ENCODE measurements around the gene AKIP1. TPM values are rescaled to one million over a fixed set of nuclear protein-coding genes. Genes with fewer than 3 reads are reported as not detected.
"Not testable (repeated sequence)": the region's sequence is repeated elsewhere in the genome, so short reads cannot be mapped to it uniquely, and the experiment has no call there.

Gene AKIP1
- total RNA-seq, 2 donors from 2014 or later = 28.8 to 58.7 TPM

GRCh38 chr11:8870411-8871170 lies 40.4 kb upstream of the AKIP1 start:
- no peaks in the 10 kb centered on the region for H3K27me3 ChIP-seq (replicated peaks; ENCODE audit: insufficient read depth)
- H3K27ac ChIP-seq = peak overlapping the region; percentile 14 to 48

GRCh38 chr11:8871171-8871775 lies 39.7 kb upstream of the AKIP1 start:
- Histone ChIP-seq H3K4me1 (ENCODE audit: control insufficient read depth in 1 of 2, low read depth in 2 of 2) (peaks cover 3 to 15% of the 10 kb centered on the region in 2 donors), H3K4me3 (peak overlapping the region; percentile 76), H3K27me3 (replicated peaks; ENCODE audit: insufficient read depth) (no peaks in the 10 kb centered on the region), H3K36me3 (no peaks in the 10 kb centered on the region), H3K9me3 (no peaks in the 10 kb centered on the region), H3K27ac (peak overlapping the region; percentile 14 to 48)
- DNase-seq (ENCODE audit: low spot score) (no peak), ATAC-seq (ENCODE audit: insufficient number of reproducible peaks, low FRiP score, low read depth) (peak; percentile 80)
- no peak for TF ChIP-seq CTCF (IDR thresholded peaks at IDR 0.05)

More at GRCh38 chr11:8870411-8871170, 40.4 kb upstream of the AKIP1 start:
- peaks cover 3 to 15% of the 10 kb centered on the region in 2 donors for H3K4me1 ChIP-seq (ENCODE audit: control insufficient read depth in 1 of 2, low read depth in 2 of 2)
- no peak for DNase-seq (ENCODE audit: low spot score)
- H3K4me3 ChIP-seq = peak overlapping the region; percentile 76
- no peaks in the 10 kb centered on the region for H3K36me3 ChIP-seq
- no peak for TF ChIP-seq CTCF (IDR thresholded peaks at IDR 0.05)
- no peaks in the 10 kb centered on the region for H3K9me3 ChIP-seq
- ATAC-seq (ENCODE audit: insufficient number of reproducible peaks, low FRiP score, low read depth) = no peak

- TF ChIP-seq CTCF (IDR thresholded peaks at IDR 0.05) = no peak
- H3K9me3 ChIP-seq = no peaks in the 10 kb centered on the region
- H3K4me1 ChIP-seq (ENCODE audit: control insufficient read depth in 1 of 2, low read depth in 2 of 2) = peaks cover 3 to 15% of the 10 kb centered on the region in 2 donors
- no peaks in the 10 kb centered on the region for H3K36me3 ChIP-seq
- no peak for ATAC-seq (ENCODE audit: insufficient number of reproducible peaks, low FRiP score, low read depth)
- H3K27me3 ChIP-seq (replicated peaks; ENCODE audit: insufficient read depth) = no peaks in the 10 kb centered on the region
- no peak overlapping the region for H3K4me3 ChIP-seq
- no peak overlapping the region for H3K27ac ChIP-seq
- DNase-seq (ENCODE audit: low spot score) = no peak
Observed at GRCh38 chr11:8871962-8872361, 39.0 kb upstream of the AKIP1 start.

GRCh38 chr11:8873741-8874405 lies 37.1 kb upstream of the AKIP1 start:
- no peak for ATAC-seq (ENCODE audit: insufficient number of reproducible peaks, low FRiP score, low read depth)
- H3K9me3 ChIP-seq = no peaks in the 10 kb centered on the region
- H3K27me3 ChIP-seq (replicated peaks; ENCODE audit: insufficient read depth) = no peaks in the 10 kb centered on the region
- no peaks in the 10 kb centered on the region for H3K36me3 ChIP-seq
- no peak overlapping the region for H3K27ac ChIP-seq
- no peak for TF ChIP-seq CTCF (IDR thresholded peaks at IDR 0.05)
- peaks cover 3 to 15% of the 10 kb centered on the region in 2 donors for H3K4me1 ChIP-seq (ENCODE audit: control insufficient read depth in 1 of 2, low read depth in 2 of 2)
- no peak overlapping the region for H3K4me3 ChIP-seq
- no peak for DNase-seq (ENCODE audit: low spot score)

- no peaks in the 10 kb centered on the region for H3K9me3 ChIP-seq
- DNase-seq (ENCODE audit: low spot score) = no peak
- ATAC-seq (ENCODE audit: insufficient number of reproducible peaks, low FRiP score, low read depth) = no peak
- H3K27me3 ChIP-seq (replicated peaks; ENCODE audit: insufficient read depth) = no peaks in the 10 kb centered on the region
- no peak for TF ChIP-seq CTCF (IDR thresholded peaks at IDR 0.05)
- H3K4me1 ChIP-seq (ENCODE audit: control insufficient read depth in 1 of 2, low read depth in 2 of 2) = no peaks in the 10 kb centered on the region
- H3K36me3 ChIP-seq = no peaks in the 10 kb centered on the region
- no peak overlapping the region for H3K4me3 ChIP-seq
- H3K27ac ChIP-seq = no peak overlapping the region
Observed at GRCh38 chr11:8878771-8879170, 32.2 kb upstream of the AKIP1 start.

- not testable (repeated sequence) for H3K27ac ChIP-seq; H3K4me1 ChIP-seq (ENCODE audit: control insufficient read depth in 1 of 2, low read depth in 2 of 2); ATAC-seq (ENCODE audit: insufficient number of reproducible peaks, low FRiP score, low read depth); H3K36me3 ChIP-seq; H3K27me3 ChIP-seq (replicated peaks; ENCODE audit: insufficient read depth); H3K4me3 ChIP-seq; DNase-seq (ENCODE audit: low spot score); H3K9me3 ChIP-seq
Observed at GRCh38 chr11:8881585-8881984, 29.4 kb upstream of the AKIP1 start.

All from thoracic aorta (tissue), 2 donors.